NCI-H2171 treated with DMSO at 0.1 percent for 48 hours (cell line): ENCODE data around the gene PRKAG3.
"Not testable (repeated sequence)": the region's sequence is repeated elsewhere in the genome, so short reads cannot be mapped to it uniquely, and the experiment has no call there.

Experiments
- DNase-seq: peaks from one replicate; lab custom pipeline; 2025; lab: John Stamatoyannopoulos, UW

PRKAG3 gene

DNA sequence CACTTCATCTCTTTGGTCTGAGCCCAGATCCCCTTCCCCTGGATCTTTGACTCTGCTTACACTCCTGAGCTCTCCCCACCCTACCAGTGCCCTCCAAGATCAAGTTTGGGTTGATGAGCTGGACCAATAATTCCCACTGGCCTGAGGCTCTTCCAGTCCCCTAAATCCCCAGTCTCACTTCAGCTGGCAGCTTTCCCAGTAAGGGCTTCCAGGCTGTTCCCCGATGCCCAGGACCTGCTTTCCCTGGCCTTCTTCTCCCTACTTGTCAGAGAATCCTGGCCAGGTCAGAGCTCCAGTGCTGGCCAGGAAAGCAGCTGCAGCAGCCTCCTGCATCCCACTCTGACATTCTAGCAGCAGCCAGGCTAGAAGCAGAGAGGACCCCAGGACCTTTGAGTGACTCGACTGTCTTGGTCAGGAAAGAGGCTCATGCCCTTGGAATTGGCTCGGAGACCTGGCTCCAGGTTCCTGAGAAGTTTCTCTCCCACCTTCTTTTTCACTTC, 31.5 kb upstream of the PRKAG3 start:
- no peak for DNase-seq

DNA sequence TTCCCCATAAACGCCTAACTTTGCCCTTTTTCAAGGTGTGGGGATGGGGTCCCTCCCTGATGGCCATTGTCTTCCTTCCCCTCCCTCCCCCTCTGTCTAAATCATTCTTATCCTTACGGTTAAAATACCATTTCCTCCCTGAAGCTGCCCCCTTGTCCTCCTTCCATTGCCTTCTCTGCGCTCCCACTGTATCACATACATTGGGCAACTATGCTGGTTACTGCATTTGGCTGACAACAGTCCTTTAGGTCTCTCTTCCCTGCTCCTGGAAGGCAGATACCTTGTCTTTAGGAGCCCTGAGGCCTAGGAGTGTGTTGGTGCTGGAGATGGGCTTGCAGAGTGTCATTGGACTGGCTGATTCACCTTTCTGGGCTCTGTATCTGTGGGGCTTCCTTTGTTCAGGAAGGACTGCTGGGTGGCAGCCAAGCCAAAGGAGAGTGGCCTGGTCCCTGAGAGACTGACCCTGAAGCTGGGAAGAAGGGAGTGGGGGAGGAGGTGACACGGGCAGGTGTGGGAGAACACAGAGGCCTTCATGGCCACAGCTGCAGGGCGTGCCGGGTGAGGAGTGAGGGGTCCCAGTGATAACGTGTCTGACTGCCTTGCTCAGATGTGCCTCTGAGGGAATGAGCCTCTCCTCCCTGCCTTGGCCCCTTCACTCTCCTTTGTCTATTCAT, 30.2 kb upstream of the PRKAG3 start:
- DNase-seq = no peak

DNA sequence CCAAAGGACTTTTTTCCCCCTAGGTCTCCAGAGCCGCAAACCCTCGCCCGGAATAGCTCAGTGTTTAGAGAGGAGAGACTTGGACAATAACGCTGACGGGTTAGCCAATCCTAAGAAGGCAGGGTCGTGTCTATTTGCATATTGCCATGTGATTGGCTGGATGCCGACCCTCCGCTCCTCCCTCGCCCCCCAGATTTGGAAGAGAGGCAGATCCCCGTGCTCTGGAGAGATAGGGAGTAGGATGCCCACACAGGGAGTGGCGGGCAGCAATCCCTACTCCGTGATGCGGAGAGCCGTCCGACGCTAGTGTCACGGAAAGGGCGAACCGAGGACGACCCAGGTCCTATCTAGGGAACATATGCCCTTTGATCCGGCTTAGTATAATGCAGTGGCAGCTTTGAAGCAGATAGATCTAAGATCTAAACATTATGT, 29.4 kb upstream of the PRKAG3 start:
- DNase-seq = peak; percentile 96

DNA sequence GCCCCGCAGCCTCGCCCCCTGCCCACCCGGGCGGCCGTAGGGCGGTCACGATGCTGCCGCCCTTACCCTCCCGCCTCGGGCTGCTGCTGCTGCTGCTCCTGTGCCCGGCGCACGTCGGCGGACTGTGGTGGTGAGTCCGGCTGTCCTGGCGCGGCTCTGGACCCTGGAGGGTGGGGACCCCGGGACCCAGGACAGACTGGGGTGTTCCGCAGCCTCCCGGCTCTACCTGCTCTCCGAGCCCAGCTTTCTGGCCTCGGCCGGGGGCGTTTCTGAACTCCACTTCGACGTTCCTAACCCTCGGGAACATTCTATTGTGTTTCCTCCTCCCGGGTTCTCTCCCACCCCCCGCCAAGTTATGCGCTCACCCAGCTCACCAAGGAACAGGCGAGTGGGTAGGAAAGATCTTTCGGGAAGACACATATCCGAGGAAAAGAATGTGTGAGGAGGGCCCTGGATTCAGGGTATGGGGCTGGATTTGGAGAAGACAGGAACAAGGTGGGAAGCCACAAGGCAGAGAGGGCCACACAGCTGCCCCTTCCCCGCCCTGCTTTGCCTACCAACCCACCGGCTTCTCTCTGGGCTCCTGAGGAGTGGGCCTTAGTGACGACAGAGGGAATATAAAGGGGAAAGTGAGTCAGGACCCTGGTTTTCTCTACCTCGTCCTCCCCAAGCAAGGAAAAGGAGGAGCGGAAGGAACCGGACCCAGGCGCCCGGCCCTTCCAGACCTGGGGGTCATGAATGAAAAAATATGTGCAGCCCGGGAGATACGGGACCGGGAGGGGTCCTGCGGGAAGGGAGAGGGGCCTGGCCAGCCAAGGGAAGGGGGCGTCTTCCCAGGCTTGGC, 28.6 kb upstream of the PRKAG3 start:
- DNase-seq = no peak

DNA sequence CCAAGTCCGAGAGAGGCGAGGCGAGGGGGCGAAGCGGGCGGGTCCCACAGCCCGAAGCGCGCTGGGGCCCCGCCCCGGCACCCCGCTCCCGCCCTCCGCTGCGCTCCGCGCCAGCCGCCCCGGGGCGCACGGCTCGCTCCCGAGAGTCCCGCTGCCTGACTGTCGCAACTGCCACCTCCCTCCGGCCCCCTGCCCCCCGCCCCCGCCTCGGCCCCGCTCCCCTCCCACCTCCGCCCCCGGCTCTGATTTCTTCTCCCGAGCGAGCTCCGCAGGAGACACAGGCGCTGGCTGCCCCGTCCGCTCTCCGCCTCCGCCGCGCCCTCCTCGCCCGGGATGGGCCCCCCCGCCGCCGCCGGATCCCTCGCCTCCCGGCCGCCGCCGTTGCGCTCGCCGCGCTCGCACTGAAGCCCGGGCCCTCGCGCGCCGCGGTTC, 28.0 kb upstream of the PRKAG3 start, which contains the start of gene WNT6:
WNT6 (plus strand) TSS at position 250 of the 432 bp plus-strand sequence. CDS start 233 bp downstream, outside the sequence.
- no peak for DNase-seq

DNA sequence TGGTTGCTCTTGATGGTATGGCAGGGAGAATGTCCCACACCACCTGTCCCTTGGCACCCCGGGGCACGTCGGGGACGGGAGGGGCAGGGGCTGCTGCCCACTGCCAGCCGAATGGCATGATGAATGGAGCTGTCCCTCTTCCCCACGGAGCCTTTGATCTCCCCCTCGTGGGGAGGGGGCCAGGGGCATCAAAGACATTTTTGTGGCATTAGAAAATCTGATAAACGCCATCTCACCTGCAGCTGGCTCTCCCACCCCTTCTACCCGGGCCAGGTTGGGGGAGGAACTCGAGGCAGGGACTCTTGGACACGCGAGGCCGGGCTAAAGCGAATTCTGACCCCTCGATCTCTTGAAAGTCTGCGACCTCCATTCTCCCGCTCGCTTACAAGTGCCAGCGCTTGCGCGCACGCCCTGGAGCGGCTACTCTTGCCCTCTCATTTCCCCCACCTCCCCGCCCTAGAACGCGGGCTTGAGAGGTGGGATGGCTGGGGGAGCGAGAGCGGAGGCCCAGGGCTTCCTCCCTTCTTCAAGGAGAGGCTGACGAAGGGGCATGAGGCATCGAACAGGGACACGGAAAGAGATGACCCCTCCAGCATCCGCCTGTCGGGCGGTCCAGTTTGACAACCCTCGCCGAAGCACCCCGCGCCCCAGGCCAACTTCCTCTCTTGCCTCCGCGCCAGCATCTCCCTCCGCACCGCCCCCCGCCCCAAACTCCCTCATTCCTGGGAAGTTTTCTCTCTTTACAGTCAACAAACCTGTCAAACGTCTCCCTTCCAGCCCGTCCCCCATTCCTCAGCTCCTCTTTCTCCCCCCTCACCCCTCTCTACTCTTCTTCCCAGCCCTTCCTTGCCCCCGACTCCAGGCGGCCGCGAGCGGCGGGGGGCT, 27.3 kb upstream of the PRKAG3 start:
- DNase-seq = no peak

DNA sequence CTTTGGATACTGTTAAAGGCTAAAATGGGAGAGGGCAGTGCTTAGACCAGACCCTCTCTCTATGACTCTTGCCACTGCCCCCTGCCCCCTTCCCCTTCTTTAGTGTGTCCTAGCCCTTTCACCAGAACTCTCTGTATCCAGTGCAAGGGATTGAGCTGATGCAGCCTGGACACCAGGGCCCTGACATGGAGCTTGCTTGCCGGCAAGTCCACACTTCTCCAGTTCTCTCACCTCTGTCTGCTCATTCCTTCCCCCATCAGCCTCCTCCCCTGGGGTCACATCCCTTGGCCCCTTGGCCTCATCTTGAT, 26.5 kb upstream of the PRKAG3 start:
- no peak for DNase-seq

DNA sequence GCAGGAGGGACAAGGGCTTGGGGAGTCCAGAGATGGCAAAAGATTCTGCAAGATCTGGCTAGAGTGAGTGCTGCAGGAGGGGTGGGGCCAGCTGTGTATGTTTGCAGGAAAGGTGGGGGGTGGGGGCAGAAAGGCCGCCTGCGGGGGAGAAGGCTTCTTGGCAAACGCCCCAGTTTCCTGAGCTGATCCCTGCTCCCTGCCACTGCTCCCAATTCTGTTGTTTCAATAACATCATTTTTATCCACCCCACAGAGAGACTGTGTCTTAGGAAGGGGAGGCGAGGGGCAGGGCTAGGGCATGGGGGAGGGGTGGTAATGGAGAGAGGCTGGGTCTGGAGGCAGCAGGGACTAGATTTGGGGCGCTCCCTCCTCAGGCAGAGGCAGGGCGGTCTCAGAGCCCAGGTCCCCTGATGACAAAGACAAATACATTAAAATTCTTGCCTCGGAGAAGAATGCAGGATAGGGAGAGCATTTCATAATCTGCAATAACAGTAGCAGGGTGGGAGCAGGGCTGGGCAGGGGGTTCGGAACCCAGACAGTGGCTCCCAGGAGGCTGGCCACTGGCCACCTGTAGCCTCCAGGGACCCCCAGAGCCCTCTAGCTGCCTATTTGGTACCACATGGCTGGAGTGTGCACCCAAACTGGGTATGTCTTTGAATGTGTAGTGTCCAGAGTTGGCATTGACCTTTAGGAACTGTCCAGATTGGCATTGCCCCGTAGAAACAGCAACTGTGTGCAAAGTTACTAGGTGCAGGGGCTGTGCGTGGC, 26.0 kb upstream of the PRKAG3 start:
- DNase-seq = peak; percentile 38

DNA sequence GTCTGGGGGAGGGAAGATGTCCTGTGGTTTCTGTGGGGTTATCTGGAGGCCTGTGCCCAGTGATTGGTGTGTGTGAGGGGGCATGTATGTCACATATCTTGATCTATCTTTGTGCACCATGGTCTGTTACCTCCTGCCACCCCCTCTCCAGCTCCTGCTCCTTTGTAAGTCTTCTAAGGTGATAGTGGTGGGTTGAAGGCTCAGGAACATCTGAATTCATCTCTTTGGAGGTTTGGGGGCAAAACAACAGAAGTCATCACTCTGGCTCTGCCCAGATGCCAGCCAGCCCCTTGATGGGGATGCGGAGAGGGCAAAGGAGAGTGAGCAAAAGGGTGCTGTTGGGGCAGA, 25.3 kb upstream of the PRKAG3 start:
- DNase-seq = no peak

DNA sequence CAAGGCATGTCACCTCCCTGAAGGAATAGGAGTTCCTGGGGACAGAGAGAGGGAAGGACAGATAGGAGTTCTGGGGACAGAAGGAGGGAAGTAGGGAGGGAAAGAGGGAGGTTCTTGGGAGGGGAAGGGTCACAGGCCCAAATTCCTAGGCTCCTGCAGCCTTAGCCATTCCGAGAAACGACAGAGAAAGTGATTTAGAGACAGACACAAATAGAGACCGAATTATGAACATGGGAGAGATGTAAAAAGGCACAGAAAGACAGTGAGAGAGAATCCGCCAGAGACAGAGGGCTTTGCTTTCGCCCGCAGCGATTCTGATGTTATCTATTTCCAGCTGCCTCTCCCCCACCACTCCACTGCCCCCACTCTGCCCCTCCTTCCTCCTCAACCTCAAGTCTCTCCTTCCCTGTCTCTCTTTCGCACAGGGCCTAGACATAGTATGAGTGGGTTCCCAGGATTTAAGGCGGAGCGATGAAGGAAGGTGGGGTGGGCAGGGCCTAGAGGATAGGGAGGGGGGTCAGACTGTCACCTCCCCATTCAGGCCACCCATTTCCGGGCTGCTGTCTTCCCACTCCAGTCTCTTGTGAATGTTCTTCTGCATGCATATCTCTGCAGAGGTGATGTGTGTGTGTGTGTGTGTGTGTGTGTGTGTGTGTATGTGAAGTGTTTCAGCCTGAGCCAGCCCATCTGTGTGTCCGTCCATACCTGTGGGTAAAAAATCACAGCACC, 24.7 kb upstream of the PRKAG3 start:
- DNase-seq = no peak

DNA sequence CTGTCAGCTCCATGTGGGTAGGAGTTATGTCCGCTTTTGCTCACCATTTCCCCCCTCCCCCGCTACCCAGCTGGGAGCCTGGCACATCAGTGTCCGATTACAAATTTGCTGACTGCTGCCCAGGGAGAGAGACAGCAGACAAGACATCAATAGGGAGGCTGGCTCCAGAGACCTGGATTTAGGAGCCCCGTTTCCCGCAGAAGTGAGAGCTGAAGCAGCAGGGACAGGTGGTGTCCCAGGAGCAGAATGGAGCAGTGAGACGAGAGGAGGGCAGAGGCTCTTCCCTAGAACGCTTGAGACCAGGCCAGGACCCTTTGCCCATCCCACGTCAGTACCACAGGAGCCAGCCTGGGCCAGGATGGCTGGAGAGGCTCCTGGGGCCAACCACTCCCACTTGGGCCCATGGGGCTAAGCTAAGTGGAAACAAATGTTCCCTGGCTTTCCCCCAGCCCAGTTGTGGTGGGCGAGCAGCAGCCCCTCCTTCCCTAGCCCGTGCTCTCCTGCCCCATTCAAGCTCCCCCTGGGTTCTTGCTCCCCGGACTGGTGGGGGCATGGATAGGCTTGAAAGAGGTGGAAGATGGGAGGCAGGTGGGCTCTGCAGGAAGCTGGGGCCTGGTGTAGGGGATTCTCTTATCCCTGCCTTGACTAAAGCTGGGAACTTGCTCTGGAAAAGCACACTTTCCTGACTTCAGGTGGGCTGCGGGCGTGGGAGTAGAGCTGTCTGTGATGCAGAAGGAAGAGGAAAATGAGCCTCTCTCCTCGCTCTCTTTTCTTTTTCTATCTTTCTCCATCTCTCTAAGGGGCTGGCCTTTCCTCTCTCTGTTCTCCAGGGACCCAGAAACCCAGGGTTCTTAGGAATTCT, 23.9 kb upstream of the PRKAG3 start:
- DNase-seq = no peak

DNA sequence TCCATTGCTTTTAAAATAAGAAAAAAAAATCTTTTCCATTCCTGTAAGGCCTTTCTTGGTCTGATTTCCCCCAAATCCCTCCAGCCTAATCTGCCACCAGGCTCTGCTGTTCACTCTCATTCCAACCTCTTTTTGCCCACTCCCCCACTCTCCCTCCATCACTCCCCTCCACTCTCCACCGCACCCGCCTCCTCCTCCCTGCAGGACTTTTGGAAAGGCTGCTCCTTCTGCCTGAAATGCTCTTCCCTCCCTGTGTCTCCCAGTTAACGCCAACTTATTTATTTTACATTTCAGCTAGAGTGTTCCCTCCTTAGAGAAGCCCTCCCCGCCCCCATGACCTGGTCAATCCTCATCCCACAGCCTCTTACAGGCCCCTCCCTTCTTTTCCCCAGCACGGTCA, 23.3 kb upstream of the PRKAG3 start:
- no peak for DNase-seq

DNA sequence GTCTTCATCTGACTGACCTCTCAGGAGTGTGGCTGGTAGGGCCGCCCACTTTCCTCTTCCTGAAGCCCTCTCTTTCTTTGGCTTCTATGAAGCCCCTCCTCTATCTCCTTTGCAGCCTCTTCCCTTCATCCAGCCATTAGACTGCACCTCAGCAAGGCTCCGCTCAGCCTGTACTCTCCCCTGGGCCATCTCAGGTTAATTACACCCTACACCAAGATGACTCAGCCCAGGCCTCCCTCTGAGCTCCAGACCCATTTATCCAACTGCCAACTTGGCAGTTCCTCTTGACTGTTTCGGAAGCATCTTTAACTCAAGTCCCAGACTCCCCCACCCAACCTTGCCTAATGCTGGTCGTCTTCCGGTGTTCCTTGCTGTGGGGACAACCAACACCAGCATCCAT, 22.2 kb upstream of the PRKAG3 start:
- DNase-seq = peak; percentile 54

DNA sequence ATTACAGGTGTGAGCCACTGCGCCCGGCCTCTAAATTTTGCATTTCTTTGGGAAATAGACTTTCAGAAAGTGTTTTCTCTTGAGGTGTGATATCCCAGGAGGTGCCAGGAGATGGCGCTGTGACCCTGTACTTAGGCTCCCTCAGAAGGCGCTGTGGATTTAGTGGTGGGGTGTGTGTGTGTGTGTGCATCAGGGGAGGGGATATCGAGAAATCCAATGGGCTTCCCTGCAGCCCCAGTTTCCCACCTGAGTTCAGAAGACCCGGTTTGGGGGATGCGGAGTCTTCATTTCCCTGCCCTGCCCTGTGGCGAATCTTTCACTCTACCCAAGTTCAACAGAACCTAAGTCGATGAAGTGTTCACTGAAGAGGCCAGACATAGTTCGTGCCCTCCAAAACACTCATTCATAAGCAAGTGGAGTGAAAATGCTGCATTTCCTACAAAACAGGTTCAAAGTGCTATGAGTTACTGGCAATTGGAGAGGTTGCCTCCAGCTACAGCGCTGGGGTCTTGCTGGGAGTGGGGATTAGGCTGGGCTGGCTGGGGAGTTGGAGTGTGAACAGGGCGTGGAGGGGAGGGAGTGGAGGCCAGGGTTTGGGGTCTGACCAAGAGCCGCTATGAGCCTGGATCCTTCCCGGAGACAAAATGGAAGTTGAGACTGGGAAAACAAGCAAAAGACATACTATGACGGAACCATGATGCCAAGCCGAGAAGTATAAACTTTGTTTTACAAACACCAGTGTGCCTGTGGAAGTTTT, 21.5 kb upstream of the PRKAG3 start:
- peak; percentile 58 for DNase-seq

DNA sequence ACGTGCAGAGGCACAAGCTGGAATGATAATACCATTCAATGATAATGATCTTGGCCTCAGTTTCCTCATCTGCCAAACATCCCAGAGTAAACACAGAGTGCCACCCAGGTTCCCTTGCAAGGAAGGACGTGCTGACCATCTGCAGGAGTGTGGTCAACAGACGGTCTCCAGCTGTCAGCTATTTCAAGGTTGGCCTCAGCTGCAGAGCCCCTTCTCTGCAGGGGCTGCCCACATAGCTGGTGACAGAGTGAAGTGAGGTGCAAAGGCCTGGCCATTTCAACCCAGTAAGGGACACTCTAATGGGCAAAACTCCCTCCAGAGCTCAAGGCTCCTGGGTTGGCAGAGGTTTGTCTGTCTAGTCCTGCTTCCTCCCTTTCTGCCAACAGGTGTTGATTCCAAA, 19.7 kb upstream of the PRKAG3 start:
- no peak for DNase-seq

DNA sequence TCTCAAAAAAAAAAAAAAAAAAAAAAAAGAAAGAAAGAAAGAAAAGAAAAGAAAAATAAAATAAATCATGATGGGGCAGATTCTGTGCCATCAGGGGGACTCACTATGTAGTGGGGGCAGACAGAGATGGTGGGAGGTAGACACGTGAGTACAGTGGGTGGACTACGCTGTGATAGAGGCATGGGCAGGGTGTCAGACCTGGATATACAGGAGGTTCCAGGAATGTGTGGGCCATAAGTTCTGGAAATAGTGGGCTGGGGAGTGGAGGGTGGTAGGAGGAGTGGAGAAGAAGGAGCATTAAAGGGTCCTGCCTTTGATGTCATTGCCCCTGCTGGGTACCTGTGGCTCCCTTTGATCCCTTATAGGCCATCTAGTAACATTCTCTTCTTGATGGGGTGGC, 19.2 kb upstream of the PRKAG3 start:
- DNase-seq = no peak

DNA sequence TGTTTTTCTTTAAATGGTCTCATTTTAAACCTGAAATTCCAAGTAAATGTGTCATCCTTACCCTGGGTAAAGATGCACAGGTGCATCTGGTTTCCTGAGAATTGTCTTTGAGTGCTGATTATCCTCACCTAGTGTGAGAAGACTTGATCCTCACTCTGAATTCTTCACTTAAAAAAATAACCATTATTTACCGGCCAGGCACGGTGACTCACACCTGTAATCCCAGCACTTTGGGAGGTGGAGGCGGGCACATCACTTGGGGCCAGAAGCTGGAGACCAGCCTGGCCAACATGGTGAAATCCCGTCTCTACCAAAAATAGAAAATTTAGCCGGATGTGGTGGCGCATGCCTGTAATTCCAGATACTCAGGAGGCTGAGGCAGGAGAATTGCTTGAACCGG, 18.1 kb upstream of the PRKAG3 start:
- no peak for DNase-seq

DNA sequence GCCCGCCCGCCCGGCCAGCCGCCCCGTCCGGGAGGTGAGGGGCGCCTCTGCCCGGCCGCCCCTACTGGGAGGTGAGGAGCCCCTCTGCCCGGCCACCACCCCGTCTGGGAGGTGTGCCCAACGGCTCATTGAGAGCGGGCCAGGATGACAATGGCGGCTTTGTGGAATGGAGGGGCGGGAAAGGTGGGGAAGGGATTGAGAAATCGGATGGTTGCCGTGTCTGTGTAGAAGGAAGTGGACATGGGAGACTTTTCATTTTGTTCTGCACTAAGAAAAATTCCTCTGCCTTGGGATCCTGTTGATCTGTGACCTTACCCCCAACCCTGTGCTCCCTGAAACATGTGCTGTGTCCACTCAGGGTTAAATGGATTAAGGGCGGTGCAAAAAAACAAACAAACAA, 15.4 kb upstream of the PRKAG3 start:
- DNase-seq = not testable (repeated sequence)

DNA sequence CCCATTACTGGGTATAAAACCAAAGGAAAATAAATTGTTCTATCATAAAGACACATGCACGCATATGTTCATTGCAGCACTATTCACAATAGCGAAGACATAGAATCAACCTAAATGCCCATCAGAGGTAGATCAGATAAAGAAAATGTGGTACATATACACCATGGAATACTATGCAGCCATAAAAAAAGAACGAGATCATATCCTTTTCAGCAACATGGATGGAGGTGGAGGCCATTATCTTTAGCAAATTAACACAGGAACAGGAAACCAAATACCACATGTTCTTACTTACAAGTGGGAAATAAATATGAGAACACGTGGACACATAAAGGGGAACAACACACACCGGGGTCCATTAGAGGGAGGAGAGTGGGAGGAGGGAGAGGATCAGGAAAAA, 12.7 kb upstream of the PRKAG3 start:
- DNase-seq = not testable (repeated sequence)
